ENCODE data around the gene AUTS2.
A peak's percentile ranks its signal among the peaks of the same experiment; 100 is the strongest.
"Not testable (repeated sequence)": the region's sequence is repeated elsewhere in the genome, so short reads cannot be mapped to it uniquely, and the experiment has no call there.

AUTS2 gene

GRCh38 chr7:70630440-70630817 is 1032.2 kb downstream of the AUTS2 start:
- DNase-seq = no peak

- no peak for DNase-seq
Observed at GRCh38 chr7:70630818-70631457, 1032.7 kb downstream of the AUTS2 start.

- DNase-seq = no peak
Observed at GRCh38 chr7:70631718-70632117, 1033.4 kb downstream of the AUTS2 start.

GRCh38 chr7:70632400-70632799 is 1034.1 kb downstream of the AUTS2 start:
- no peak for DNase-seq

GRCh38 chr7:70634071-70634470 is 1035.8 kb downstream of the AUTS2 start:
- DNase-seq = no peak

GRCh38 chr7:70634610-70635068 is 1036.4 kb downstream of the AUTS2 start:
- no peak for DNase-seq

- DNase-seq = no peak
Observed at GRCh38 chr7:70635633-70636032, 1037.4 kb downstream of the AUTS2 start.

GRCh38 chr7:70636169-70636568 is 1037.9 kb downstream of the AUTS2 start:
- no peak for DNase-seq

GRCh38 chr7:70637726-70638125 is 1039.5 kb downstream of the AUTS2 start:
- DNase-seq = no peak

- no peak for DNase-seq
Observed at GRCh38 chr7:70638158-70639107, 1040.2 kb downstream of the AUTS2 start.

GRCh38 chr7:70640266-70640833 is 1042.1 kb downstream of the AUTS2 start:
- DNase-seq = no peak

- DNase-seq = no peak
Observed at GRCh38 chr7:70641882-70642281, 1043.6 kb downstream of the AUTS2 start.

- no peak for DNase-seq
Observed at GRCh38 chr7:70645279-70645678, 1047.0 kb downstream of the AUTS2 start.

GRCh38 chr7:70645876-70646351 is 1047.6 kb downstream of the AUTS2 start:
- no peak for DNase-seq

GRCh38 chr7:70646536-70647248 is 1048.4 kb downstream of the AUTS2 start:
- no peak for DNase-seq

- peak; percentile 66 for DNase-seq
Observed at GRCh38 chr7:70647801-70648498, 1049.7 kb downstream of the AUTS2 start.

- not testable (repeated sequence) for DNase-seq
Observed at GRCh38 chr7:70648499-70648861, 1050.2 kb downstream of the AUTS2 start.

- no peak for DNase-seq
Observed at GRCh38 chr7:70649323-70649722, 1051.0 kb downstream of the AUTS2 start.

- no peak for DNase-seq
Observed at GRCh38 chr7:70654146-70654545, 1055.9 kb downstream of the AUTS2 start.

- no peak for DNase-seq
Observed at GRCh38 chr7:70654979-70655378, 1056.7 kb downstream of the AUTS2 start.

GRCh38 chr7:70655694-70656093 is 1057.4 kb downstream of the AUTS2 start:
- no peak for DNase-seq

GRCh38 chr7:70657571-70657970 is 1059.3 kb downstream of the AUTS2 start:
- DNase-seq = no peak

All from effector CD4-positive, alpha-beta T cell (primary cell).